Measurements from ENCODE around the gene ZMYND19.

ZMYND19 gene

DNA sequence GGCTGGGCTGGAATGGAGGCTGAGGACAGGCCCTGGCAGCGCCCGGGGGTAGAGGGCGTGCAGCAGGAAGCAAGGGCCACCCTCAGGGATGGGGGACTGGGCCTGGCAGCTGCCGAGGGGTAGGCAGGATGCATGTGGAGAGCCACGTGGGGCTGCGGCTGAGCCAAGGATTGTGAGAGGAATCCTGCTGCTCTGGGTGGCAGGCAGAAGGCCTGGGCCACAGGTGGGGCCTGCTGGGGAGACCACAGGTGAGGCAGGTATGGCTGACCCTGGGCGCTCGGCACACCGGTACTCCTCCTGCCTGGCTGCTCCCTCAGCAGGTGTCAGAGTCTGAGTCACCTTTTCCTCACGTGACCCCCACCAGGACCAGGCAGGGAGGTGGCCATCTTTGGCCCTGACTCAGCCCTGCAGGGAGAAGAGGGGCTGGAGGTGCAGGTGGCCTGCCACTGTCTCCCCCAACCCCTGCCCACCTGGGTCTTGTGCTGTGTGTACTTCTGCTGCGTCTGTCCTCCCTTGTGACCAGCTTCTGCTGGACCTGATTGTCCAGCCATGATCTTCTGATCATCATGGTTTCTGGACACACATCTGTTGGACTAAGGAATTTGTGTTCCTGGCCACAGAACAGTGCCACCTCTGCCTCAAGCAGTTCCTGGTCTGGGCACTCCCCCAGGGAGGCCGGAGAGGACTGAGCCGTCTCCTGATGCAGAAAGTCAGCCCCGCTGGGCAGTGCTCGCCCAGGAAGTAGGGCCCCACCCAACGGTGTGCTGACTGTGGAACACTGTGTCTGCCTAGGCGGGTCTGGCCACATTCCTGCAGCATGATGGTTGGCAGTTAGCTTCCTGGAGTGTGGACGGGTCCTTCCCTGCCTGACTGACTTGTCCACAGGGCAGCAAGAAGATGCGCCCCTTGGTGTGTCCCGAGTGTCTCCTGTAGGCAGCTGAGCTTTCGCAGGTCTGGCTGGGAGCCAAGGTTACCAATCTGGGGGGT lies 21.6 kb upstream of the ZMYND19 start:
- Histone ChIP-seq H3K36me3 (ENCODE audit: control insufficient read depth, insufficient read depth, low read length) (peaks cover 29% of the 10 kb centered on the region), H3K27me3 (replicated peaks; ENCODE audit: control insufficient read depth, insufficient read depth, low read length) (no peaks in the 10 kb centered on the region), H3K4me3 (replicated peaks; ENCODE audit: low read depth, low read length) (no peak overlapping the region)
- TF ChIP-seq, protein P1, sequence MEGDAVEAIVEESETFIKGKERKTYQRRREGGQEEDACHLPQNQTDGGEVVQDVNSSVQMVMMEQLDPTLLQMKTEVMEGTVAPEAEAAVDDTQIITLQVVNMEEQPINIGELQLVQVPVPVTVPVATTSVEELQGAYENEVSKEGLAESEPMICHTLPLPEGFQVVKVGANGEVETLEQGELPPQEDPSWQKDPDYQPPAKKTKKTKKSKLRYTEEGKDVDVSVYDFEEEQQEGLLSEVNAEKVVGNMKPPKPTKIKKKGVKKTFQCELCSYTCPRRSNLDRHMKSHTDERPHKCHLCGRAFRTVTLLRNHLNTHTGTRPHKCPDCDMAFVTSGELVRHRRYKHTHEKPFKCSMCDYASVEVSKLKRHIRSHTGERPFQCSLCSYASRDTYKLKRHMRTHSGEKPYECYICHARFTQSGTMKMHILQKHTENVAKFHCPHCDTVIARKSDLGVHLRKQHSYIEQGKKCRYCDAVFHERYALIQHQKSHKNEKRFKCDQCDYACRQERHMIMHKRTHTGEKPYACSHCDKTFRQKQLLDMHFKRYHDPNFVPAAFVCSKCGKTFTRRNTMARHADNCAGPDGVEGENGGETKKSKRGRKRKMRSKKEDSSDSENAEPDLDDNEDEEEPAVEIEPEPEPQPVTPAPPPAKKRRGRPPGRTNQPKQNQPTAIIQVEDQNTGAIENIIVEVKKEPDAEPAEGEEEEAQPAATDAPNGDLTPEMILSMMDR (IDR thresholded peaks at IDR 0.05; ENCODE audit: insufficient read depth, low read length, poor library complexity, severe bottlenecking): no peak
- no peak for DNase-seq (ENCODE audit: extremely low read depth, insufficient read length)

DNA sequence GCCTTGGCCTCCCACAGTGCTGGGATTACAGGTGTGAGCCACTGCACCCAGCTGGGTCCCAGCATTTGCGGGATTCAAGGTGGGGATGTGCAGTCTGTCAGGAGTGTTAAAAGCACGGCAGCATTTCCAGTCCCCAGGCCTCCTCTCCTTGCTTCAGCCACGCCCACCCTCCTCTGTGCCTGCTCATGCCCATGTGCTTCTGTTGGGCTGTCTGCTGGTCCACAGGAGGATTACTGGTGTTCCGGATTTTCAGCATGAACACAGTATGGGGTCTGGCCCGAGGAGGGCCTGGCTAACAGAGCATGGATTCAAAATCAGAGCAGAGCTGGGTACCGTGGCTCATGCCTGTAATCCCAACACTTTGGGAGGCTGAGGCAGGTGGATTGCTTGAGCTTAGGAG lies 20.6 kb upstream of the ZMYND19 start:
- Histone ChIP-seq H3K36me3 (ENCODE audit: control insufficient read depth, insufficient read depth, low read length) (peaks cover 23% of the 10 kb centered on the region), H3K4me3 (replicated peaks; ENCODE audit: low read depth, low read length) (no peak overlapping the region), H3K27me3 (replicated peaks; ENCODE audit: control insufficient read depth, insufficient read depth, low read length) (no peaks in the 10 kb centered on the region)
- DNase-seq (ENCODE audit: extremely low read depth, insufficient read length): no peak
- TF ChIP-seq, protein P1 (IDR thresholded peaks at IDR 0.05; ENCODE audit: insufficient read depth, low read length, poor library complexity, severe bottlenecking): no peak

DNA sequence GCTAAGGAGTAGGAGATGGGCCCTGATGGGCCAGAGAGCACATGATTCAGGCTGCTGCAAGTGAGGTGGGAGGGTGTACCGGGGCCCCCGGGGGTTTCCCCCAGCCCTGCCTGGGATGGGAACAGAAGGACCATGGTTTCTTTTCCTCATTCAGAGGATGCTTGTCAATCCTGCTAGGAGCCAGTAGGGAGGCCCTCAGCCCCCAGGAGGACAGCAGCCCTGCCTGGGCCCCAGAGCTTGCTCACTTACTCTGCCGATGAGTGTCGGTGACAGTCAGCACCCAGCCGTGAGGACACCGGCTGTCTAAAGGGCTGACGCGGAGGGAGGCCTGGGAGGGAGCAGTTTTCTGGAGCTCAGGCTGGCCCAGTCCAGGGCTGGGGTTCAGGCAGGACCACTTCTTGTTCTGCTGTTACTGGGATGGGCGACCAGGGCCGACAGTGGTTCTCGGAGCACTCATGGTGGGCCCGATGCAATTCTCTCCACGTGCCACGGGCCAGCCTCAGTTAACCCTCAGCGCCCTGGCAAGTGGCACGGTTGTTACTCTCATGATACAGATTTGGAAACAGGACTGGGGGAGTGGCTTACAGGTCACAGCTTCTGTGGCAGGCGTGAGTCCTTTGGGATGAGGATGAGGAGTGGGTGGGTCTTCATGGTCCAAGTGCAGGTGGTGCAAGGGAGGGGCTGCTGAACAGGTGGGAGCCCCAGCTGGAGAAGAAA lies 17.0 kb upstream of the ZMYND19 start:
- H3K36me3 ChIP-seq (ENCODE audit: control insufficient read depth, insufficient read depth, low read length): no peaks in the 10 kb centered on the region
- H3K4me3 ChIP-seq (replicated peaks; ENCODE audit: low read depth, low read length): no peak overlapping the region; the same call in 1 of the 2 replicates
- TF ChIP-seq, protein P1 (IDR thresholded peaks at IDR 0.05; ENCODE audit: insufficient read depth, low read length, poor library complexity, severe bottlenecking): no peak
- no peaks in the 10 kb centered on the region for H3K27me3 ChIP-seq (replicated peaks; ENCODE audit: control insufficient read depth, insufficient read depth, low read length)
- no peak for DNase-seq (ENCODE audit: extremely low read depth, insufficient read length)

DNA sequence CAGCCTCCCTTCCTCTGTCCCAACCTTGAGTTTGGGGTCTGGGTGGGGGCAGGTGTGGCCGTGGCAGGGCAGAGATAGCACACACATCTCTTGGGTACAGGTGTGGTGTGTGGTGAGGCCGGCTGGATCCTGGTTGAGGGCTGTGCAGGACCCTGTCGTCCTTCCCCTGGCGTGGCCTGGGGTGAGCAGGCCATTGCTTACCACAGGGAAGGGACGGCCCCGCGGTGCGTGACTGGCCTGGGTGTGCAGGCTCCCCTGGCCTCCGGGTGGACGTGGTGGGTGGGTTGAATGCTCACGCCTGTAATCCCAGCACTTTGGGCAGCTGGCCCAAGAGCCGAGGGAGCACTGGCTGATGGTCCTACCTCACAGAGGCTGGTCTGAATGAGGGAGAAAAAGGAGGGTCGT lies 16.4 kb upstream of the ZMYND19 start:
- peak overlapping the region; percentile 74 for H3K4me3 ChIP-seq (replicated peaks; ENCODE audit: low read depth, low read length)
- H3K27me3 ChIP-seq (replicated peaks; ENCODE audit: control insufficient read depth, insufficient read depth, low read length): no peaks in the 10 kb centered on the region
- no peaks in the 10 kb centered on the region for H3K36me3 ChIP-seq (ENCODE audit: control insufficient read depth, insufficient read depth, low read length)
- no peak for DNase-seq (ENCODE audit: extremely low read depth, insufficient read length)
- TF ChIP-seq, protein P1 (IDR thresholded peaks at IDR 0.05; ENCODE audit: insufficient read depth, low read length, poor library complexity, severe bottlenecking): no peak

DNA sequence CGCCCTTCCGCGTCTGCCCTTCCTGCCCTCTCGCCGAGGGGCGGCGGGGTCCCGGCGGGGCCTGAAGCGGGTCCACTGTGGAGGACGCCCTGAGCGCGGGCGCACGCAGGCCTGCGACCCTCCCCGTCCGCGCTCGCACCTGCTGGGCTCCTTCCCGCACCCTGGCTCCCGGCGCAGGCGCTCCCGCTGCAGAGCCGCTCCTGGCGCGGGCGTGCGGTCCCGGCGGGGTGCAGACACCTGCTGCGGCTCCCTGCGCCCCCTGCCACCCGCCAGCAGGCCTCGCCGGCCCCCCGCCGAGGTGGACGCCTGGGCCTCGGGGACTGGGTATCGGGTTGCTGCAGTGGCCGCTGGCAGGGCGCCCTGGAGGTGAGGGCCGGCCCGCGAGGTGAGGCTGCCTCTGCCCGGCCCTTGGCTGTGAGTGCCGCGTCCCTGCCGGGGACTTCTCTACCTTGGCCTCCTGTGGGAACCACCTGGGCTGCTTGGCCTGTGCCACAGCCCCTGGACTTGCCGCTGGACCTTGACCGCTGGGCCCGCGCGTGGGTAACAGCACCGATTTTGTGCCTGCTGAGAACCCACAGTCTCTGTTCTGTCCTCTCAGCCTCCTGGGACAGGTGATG lies 15.8 kb upstream of the ZMYND19 start:
- peak overlapping the region; percentile 74 for H3K4me3 ChIP-seq (replicated peaks; ENCODE audit: low read depth, low read length)
- H3K36me3 ChIP-seq (ENCODE audit: control insufficient read depth, insufficient read depth, low read length): no peaks in the 10 kb centered on the region
- TF ChIP-seq, protein P1 (IDR thresholded peaks at IDR 0.05; ENCODE audit: insufficient read depth, low read length, poor library complexity, severe bottlenecking): no peak
- no peak for DNase-seq (ENCODE audit: extremely low read depth, insufficient read length)
- H3K27me3 ChIP-seq (replicated peaks; ENCODE audit: control insufficient read depth, insufficient read depth, low read length): no peaks in the 10 kb centered on the region
